AG04449 (cell line): ENCODE measurements around the gene WNK2.

Source experiments
- CTCF ChIA-PET: fragments of 350-600 bp; formaldehyde crosslinking; extraction: SDS; loops from one replicate; lab custom pipeline; 2021; ENCODE audit warnings: antibody characterized with exemption; lab: Yijun Ruan, JAX
- POLR2A ChIA-PET: fragments of 400-600, 350-600 bp; formaldehyde crosslinking; extraction: SDS; loops from one replicate; lab custom pipeline; 2020; ENCODE audit warnings: antibody characterized with exemption, inconsistent platforms; lab: Yijun Ruan, JAX
- DNase-seq: peaks from one replicate; pipeline ENCODE4 v3.0.0-alpha.2; 2010; ENCODE audit warnings: low read depth, low spot score
- H3K4me3 ChIP-seq: 2 replicates; pipeline ENCODE4 v1.5.1; 2011; ENCODE audit warnings: low read depth, mild to moderate bottlenecking, control low read depth, low read length
- CTCF ChIP-seq: IDR thresholded peaks from one replicate; pipeline ENCODE4 v1.5.1; 2011; ENCODE audit warnings: mild to moderate bottlenecking, moderate library complexity, low read length, control low read depth, inconsistent platforms; ENCODE audit not compliant: insufficient read depth; ENCODE audit errors: missing control alignments

The WNK2 gene

GRCh38 chr9:93186215-93186945 is 2.4 kb downstream of the WNK2 start:
- CTCF ChIA-PET, result no interaction called here
- POLR2A ChIA-PET, result no interaction called here
- H3K4me3 ChIP-seq, result no peak overlapping the region
- no peak for DNase-seq
- TF ChIP-seq CTCF, result no peak

- CTCF ChIA-PET, result no interaction called here
These were observed 3.1 kb downstream of the WNK2 start for GRCh38 chr9:93187047-93187446.

GRCh38 chr9:93187574-93187973 is 3.6 kb downstream of the WNK2 start:
- TF ChIP-seq CTCF, result no peak
- no peak for DNase-seq
- H3K4me3 ChIP-seq, result no peak overlapping the region
- ChIA-PET POLR2A (no interaction called here), CTCF (no interaction called here)

More at GRCh38 chr9:93187047-93187446, 3.1 kb downstream of the WNK2 start:
- no peak for DNase-seq
- TF ChIP-seq CTCF, result no peak
- H3K4me3 ChIP-seq, result no peak overlapping the region
- POLR2A ChIA-PET, result no interaction called here

- no peak for TF ChIP-seq CTCF
- DNase-seq, result no peak
- ChIA-PET CTCF (no interaction called here), POLR2A (no interaction called here)
- no peak overlapping the region for H3K4me3 ChIP-seq
These were observed 4.8 kb downstream of the WNK2 start for GRCh38 chr9:93188426-93189368.

- ChIA-PET POLR2A (interaction anchor here (0.6 kb wide), 1 partner anchor 42 kb away, joined by 3 read pairs; no protein-coding TSS in a partner anchor), CTCF (interaction anchor here (1.6 kb wide), 1 partner anchor 9 kb away, joined by 4 read pairs; no protein-coding TSS in a partner anchor)
- DNase-seq, result no peak
- no peak for TF ChIP-seq CTCF
- H3K4me3 ChIP-seq, result no peak overlapping the region
These were observed 5.6 kb downstream of the WNK2 start for GRCh38 chr9:93189369-93190132.
